NCI-H748 treated with DMSO at 0.1 percent for 48 hours (cell line): ENCODE data around the gene BAIAP2.
A peak's percentile ranks its signal among the peaks of the same experiment; 100 is the strongest.

Experiments
- DNase-seq: peaks from one replicate; lab custom pipeline; 2025; lab: John Stamatoyannopoulos, UW

Gene BAIAP2

GRCh38 chr17:81034779-81035520 lies at the start of gene BAIAP2:
TSS of gene BAIAP2 (plus strand) at chr17:81035151. CDS start at chr17:81035255, 104 bp downstream.
- peak; percentile 60 for DNase-seq

DNA sequence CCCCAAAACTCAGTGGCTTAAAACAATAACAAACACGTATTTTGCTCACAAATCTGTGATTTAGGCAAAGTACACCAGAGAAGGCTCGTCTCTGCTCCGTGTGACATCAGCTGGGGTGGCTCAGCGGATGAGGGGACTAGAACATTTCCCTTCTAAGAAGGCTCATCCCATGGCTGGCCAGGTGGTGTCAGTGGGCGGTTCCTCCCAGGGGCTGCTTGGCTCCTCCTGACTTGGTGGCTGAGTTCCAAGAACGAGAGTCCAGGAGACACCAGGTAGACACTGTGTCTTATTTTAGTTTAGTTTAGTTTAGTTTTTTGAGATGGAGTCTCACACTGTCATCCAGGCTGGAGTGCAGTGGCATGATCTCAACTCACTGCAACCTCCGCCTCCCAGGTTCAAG lies 48.9 kb upstream of the BAIAP2 start:
- DNase-seq: no peak

GRCh38 chr17:80986816-80987475 lies 48.0 kb upstream of the BAIAP2 start:
- DNase-seq: no peak

DNA sequence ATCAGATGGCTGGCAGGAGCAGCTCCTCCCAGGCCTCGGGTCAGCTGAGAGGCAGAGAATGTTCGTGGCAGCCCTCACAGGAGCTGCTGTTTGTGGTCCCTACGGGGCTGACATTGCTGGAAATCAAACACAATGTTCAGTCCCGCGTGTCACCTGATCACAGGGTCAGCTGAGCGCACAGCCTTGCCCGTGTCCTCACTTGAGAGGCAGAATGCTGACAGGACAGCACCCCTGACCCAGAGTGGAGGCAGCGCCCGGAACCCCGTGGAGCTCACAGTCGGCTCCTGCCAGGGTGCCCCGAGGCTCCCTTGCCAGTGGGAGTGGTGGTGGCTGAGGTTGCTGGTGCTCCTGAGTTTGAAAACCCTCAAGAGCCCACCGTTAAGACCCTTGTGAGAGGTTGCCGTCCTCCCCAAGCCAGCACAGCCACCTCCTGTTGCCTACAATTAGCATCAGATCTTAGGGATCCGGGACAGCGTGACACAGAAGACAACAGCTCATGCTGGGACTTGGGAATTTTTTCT lies 47.0 kb upstream of the BAIAP2 start:
- no peak for DNase-seq

GRCh38 chr17:80989586-80989913 lies 45.4 kb upstream of the BAIAP2 start:
- DNase-seq: no peak

DNA sequence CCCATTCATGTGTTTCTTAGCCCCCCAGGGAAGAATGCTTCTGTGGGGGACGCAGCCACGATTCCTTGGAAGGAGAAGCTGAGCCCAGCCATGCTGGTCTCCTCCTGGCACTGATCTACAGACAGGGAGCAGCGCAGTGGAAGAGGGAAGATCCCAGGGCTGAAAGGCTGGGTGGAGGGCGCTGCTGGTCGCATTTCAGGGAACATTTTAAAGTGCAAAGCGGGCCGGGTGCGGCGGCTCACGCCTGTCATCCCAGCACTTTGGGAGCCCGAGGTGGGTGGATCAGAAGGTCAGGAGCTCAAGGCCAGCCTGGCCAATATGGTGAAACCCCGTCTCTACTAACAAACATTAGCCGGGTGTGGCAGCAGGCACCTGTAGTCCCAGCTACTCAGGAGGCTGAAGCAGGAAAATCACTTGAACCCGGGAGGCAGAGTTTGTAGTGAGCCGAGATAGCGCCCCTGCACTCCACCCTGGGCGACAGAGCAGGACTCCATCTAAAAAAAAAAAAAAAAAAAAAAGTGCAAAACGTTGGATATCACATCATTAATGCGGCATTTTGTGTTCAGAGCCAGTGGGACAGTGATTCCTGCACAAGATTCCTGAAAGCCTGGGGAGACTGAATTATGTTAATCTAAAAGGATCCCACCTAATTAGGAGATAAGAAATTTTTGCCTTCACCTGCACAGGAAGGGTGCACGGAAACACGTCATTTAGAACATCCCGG lies 43.9 kb upstream of the BAIAP2 start:
- no peak for DNase-seq

DNA sequence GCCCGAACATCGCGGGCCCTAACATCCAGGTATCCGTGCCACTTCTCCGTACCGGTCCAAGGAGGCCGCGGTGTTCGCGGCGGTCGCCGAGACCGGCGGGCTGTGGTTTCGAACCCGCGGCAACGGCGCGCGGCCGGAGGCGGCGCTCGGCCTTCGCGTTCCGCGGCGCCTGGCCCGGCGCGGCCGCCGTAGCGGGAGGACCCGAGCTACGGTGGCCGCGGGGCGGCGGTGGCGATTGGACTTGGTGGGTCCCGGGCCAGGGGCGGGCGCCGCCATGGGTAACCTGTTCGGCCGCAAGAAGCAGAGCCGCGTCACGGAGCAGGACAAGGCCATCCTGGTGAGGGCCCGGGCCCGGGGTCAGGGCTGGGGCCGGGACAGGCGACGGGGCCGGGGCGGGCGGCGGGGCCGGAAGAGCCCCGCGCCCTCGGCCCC lies 43.3 kb upstream of the BAIAP2 start, which contains the start of gene CHMP6:
Gene CHMP6, plus strand, starts transcription at position 197 of the 432 bp plus-strand sequence. Its CDS starts 78 bp downstream, at position 275.
- DNase-seq: no peak

- no peak for DNase-seq
Observed at GRCh38 chr17:80992077-80992947, 42.6 kb upstream of the BAIAP2 start.

DNA sequence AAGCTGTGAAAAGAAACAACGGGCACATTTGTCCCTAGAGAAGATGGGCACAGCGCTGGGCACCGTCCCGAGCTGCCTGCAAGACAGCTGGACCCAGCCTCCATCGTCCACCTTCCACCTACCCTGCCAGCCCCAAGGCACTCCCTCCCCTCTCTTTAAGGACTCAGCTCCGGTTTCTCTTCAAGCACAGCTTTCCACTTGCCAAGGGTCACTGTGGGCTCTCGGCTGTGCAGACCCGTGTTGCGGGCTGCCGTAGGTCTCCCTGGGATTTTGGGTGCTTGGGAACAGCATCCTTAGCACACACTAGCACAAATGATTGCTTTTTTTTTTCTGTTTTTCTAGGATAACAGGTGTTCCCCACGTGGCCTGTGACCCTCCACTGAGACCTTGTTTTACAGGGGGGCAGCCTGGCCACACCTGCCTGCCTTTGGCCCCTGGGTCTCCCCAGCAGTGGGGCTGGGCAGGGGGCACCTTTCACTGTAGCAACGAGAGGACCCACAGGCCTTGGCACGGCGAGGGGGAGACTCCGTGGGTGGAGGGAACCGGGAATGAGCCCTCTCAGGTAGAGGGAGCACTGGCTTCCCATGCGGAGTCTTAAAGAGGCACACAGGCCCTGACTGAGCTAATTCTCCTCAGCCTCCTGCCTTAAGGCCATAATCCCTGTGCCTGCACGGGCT lies 41.9 kb upstream of the BAIAP2 start:
- DNase-seq: no peak

GRCh38 chr17:80995131-80995530 lies 39.8 kb upstream of the BAIAP2 start:
- no peak for DNase-seq

- no peak for DNase-seq
Observed at GRCh38 chr17:80996422-80997305, 38.3 kb upstream of the BAIAP2 start.

GRCh38 chr17:80997424-80998117 lies 37.4 kb upstream of the BAIAP2 start:
- no peak for DNase-seq

GRCh38 chr17:80998118-80998747 lies 36.7 kb upstream of the BAIAP2 start:
- DNase-seq: no peak

- no peak for DNase-seq
Observed at GRCh38 chr17:80998748-80999535, 36.0 kb upstream of the BAIAP2 start.

- DNase-seq: no peak
Observed at GRCh38 chr17:80999536-81000333, 35.2 kb upstream of the BAIAP2 start.

- no peak for DNase-seq
Observed at GRCh38 chr17:81000334-81000630, 34.7 kb upstream of the BAIAP2 start.

GRCh38 chr17:81000631-81001357 lies 34.2 kb upstream of the BAIAP2 start:
- no peak for DNase-seq
